NCI-H1436 (cell line): Measurements from ENCODE around the gene MPG.

Source experiments
- DNase-seq: peaks from one replicate; lab custom pipeline; 2025; lab: John Stamatoyannopoulos, UW

Gene MPG

DNA sequence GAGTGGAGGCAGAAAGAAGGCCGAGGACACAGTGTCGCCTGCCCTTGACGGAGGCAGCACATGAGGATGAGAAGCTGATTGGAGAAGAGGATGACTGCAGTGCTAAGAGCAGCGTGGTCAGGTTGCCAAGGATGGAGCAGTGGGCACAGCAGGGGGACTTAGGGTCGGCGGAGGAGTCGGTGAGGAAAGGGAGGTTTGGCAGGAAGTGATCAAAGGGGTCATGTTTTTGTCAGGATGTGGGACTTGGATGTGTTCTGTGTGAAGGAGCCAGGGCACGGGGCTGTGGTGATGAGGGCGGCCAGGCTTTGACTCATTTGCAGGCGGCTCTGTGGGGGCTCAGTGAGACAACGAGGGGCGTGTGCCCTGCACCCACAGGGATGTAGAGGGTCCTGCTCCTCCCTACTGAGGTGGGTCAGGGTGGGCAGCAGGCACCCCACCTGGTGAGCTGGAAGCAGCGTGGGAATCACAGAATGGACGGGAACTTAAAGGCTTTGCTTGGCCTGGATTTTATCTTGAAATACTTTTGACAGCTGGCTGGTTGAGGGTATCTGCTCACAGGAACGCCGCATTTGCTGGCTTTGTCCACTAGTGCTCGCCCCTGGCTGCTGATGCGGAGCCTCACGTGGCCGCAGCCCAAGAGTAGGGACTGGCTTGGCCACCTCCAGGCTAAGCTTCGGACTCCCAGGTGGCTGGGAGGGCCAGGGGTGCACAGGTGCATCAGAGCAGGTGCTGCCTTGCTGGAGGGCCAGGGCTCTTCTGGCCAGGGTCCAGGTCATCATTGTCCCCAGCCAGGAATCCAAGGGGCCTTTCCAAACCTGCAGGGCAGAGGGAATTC lies 6.0 kb downstream of the MPG start:
- no peak for DNase-seq

DNA sequence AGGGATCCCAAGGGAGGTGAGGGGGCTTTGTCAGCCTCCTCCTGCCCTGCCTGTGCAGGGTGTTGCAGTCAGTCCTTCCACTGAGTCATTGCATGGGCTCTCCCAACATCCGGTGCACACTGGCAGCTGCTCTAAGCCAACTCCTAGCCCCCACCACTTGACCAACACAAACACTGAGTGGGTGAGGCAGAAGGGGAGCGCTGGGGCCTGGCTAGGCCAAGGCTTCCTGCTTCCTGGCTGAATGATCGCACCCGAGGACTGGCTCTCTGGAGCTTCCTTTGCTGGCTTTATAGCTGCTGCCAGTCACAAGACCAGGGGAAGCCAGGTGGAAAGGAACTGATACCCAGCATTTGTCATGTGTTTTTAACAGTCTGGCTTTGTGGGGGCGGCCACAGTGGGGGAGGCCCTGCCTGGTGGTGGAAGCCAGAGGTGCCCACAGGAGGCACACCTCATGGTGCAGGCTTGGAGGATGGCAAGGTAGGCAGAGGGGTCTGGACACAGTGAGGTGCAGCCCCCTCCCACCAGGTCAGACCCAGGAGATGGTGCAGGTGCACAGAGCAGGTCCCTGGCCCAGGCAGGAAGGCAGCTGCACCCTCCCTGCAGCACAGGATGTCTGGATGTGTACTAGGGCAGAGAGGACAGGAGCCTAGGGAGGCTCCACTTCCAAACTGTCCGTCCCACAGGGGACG lies 6.8 kb downstream of the MPG start:
- no peak for DNase-seq

DNA sequence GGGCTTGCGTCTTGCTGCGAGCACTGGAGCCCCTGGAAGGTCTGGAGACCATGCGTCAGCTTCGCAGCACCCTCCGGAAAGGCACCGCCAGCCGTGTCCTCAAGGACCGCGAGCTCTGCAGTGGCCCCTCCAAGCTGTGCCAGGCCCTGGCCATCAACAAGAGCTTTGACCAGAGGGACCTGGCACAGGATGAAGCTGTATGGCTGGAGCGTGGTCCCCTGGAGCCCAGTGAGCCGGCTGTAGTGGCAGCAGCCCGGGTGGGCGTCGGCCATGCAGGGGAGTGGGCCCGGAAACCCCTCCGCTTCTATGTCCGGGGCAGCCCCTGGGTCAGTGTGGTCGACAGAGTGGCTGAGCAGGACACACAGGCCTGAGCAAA lies 7.4 kb downstream of the MPG start:
- no peak for DNase-seq

DNA sequence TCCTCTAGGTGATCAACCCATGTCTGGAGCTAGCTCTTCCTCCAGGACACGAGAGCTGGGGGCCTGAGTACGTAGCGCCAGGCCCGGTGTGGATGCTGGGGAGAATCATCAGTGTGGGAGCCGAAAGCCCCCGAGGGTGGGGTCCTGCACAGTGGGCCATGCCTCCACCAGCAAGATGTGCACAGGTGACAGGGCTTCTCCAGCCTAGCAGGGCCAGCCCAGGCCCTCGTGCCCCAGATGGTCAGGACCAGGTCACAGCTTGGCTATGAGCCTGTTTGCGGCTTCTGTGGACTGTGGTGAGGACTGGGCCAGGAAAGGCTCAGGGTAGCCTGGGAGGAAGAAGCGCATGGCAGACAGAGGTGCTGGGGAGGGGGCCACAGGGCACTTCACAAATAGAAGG lies 7.8 kb downstream of the MPG start:
- no peak for DNase-seq

DNA sequence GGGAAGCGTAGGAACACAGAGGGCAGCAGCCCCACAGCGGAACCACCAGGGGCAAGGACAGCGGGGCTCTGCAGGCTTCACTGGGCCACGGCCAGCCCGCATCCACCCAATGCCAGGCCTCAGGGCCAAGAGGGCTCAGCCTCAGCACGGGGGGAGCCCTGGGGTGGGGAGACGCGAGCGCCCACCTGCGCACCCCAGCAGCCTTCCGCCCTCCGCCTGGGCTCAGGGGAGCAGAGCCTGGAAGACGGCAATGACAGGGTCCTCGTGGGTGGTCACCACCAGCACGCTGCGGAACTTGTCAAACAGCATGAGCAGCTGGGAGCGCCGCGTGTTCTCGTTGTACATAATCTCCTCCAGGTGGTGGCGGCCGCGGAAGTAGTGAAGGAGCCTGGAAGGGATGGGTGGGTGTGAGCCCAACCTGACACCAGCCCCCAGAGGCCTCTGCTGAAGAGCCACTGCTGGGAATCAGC lies 8.5 kb downstream of the MPG start:
- no peak for DNase-seq

DNA sequence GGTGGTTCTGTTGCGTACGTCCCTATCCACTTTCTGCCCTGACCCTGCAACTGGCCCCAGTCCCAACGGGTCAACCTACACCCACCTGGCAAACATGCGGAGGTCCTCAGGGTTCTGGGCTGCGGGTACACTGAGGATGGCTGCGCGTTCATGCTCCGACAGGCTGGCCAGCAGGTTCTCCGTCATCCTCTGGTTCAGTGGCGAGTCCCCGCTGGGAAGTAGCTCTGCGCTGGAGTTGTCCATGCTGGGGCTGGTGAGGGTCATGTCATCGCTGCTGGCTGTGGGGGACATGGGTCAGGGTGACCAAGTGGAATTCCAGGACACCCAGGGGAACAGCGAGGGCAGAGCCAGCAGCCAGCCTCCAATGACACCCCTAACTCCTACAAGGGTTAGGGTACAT lies 10.6 kb downstream of the MPG start:
- no peak for DNase-seq

DNA sequence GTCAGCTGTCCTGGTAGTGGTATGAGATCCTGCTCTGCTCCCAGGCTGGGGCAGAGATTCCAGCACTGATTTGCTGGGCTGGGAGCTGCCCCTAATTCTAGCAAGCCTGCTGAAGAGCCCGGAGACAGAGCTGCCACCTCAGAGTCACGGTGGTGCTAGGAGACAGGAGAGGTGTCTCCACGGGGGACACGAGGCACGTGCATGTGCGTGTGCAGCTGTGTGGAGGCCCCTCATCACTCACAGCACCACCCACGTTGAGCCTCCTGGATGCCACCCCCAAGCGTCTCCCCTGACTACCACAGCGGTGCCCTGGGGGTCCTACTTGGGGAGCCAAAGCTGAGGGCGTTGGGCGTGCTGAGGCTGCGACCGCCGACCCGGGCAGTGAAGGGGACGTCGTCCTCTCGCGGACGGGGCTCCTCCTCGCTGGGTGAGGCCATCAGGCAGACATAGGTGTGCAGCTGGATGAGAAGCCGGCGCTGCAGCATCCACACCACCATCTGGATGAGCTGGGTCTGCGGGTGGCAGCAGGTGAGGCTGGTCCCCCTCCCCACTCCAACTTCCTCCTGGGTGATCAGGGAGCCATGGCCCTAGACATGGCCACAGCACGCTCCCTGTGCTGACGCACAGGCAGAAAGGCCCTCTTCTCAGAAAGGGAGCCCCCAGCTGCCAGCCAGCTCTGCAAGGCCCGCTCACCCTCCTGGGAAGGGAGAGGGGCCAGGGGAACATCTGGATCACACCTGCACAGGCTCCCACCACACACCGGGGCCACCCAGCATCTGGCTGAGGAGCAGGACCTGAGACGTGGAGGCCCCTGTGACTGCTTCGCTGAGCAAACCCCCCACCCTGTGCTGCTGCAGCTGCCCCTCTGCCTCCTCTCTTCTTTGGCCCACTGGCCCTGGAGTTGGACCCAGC lies 11.6 kb downstream of the MPG start:
- no peak for DNase-seq

DNA sequence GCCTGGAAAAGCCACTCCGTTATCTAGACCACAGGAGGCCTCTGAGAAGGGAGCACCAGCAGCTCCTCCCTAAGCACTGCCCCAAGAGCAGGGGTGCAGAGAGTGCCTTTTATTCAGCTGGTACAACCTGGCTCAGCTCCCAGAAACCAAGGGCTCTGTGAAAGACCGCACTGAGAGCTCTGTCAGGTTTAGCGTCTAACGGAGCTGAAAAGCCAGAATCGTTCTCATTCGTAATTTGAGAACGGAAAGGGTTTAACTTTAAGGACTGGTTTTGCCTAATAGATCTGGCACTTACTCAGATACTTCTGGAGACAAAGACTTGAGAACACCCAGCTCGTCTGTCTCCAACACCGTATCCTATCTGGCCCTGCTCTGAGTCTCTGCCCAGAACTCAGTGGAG lies 13.5 kb downstream of the MPG start:
- DNase-seq = peak; percentile 4

DNA sequence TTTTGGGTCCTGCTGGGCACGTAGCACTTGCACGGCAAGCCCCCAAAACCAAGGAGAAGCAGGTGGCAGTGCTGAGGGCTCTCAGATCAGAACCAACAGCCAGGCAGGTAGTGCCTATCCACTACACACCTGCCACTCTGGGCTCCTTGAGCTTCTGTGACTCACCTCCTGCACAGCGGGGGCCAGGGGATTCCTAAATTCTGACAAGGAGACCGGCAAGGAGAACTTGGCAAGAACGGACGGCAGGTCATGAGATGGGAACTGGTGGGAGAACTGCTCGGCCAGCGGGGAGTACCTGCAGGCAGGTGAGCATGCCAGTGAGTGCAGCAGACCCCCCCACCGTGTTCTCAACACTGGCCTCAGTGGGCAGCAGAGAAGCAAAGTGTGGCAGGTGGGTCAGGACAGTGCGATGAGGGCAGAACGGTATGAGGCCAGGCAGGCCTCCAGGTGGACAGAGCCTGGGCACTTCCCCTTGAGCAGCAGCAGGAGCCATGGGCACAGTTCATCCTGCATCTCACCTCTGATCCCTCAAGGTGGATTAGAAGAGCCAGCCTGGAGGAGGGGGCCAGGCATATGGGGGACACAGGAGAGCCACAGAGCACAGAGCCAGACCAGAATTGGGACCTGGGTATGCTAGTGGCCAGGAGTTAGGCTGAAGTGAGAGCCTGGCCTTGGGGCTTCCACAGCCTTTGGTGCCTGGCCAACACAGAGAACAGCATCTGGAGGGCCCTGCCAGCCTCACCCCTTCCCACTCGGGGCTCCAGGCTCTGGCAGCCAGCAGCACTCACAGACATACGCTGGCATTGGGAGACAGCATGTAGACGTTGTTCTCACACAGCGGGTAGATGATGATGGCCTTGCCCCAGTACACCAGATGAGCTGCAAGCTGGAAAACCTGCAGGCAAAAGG lies 14.7 kb downstream of the MPG start:
- no peak for DNase-seq

DNA sequence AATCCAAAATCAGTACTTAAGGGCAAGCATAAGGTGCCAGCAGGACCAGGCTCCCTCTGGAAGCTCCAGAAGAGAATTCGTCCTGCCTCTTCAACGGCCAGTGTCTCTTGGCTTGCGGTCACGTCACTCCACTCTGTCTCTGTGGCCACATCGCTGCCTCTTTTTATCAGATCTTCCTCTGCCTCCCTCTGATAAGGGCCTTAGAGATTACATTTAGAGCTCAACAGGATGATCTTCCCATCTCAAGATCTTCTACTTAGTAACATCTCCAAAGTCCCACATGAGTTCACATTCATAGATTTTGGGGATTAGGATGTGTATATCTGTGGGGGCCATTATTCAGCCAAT lies 16.9 kb downstream of the MPG start:
- DNase-seq = no peak

DNA sequence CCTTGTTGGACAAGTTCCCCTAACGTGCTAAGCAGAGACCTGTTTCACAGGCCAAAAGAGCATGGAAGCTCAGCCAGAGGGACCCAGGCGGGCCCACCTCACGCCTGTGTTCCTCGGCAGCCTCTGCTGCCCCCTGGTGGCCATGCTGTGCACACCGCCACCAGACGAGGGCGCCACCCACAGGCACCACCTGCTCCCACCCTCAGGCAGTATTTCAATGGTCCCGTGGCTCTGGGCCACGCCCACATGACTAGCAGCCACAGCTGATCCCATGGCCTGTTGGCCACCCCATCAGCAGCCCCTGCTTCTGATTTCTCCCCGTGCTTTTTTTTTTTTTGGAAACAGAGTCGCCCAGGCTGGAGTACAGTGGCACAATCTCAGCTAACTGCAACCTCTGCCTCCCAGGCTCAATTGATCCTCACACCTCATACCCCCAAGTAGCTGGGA lies 18.9 kb downstream of the MPG start:
- DNase-seq = peak; percentile 89

DNA sequence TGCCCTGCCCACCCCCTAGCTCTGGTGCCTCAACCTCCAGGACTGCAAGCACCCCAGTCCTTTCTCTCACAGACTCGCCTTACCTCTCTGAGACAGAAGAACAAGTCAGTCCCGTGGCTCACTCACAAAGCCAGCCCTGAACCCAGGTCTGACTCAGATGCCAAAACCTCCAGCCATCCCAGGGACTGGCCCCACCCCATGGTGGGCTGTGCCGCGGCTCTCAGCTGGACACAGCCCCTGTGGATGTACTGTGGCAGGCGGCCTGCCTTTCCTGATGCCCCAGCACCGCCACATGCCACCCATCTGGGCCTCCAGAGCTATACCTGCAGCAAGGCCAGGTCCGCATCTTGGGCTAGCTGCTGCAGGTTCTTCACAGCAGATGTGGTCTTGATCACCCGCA lies 19.8 kb downstream of the MPG start:
- DNase-seq = no peak

DNA sequence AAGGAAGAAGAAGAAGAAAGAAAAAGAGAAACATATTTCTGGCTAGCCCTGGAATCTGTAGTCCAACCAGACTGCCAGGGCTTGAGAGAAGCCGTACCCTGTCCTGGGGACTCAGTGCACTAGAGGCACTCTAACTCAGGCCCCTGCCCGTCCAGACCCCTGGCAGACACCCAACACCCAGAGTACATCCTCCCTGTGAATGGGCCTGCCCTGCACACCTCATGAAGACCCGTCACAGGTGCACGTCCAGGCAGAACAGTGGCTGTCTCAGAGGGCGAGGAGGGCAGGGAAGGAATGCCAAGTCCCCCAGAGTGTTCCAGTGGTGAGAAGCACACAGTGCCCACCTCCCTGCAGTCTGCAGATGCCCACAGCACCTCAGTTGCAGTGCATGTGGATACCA lies 23.0 kb downstream of the MPG start:
- DNase-seq = no peak

DNA sequence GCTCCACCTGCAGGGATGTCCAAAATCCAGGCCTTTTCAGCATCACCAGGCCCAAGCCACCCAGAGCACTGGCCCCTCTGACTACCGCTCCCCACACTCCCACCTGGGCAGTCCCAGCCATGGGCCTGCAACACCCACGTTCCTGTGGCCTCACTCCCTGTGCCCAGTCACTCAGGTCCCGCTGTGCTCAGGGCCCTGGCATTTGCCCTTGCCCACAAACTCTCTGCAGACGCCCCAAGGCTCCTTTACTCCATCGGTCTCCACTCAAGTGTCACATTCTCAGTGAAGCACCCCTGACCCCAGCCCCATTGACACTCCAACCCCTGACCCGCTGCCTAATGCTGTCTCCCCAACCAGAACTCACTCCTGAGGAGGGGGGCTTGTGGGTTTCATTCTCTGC lies 23.6 kb downstream of the MPG start:
- DNase-seq = no peak

DNA sequence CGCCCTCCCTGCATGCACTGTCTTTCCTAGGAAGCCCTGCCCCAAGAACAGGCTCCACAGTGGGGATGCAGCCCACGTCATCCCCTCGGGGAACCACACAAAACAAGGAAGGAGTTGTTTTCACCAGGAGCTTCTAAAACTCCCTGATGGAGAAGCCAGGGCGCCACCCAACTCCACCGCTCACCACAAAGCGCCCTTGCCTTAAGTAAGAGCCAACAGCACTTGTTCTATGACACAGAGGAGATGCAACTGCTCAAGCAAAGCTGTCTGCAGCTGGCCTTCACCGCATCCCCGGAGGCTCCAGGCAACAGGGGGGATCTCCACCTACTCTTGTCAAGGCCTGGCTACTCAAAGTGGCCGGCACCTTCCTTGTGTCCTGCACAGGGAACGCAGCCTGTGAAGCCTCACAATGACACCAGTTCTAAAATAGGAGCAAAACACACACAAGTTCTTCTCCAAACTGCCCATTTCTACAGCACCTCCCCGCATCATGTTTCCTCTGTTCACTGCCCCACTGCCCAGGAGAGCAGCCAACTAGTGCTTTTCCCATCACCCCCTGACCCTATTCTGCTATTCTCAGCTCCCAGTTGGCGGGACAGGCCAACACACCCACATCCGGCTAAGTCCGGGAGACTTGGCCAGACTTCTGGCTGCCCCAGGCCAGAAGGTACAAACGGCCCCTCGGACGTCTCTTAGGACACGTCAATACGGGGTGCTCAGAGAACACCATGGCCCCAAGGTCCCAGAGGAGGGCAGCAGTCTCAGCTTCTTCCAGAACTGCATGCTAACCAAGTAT lies 24.2 kb downstream of the MPG start:
- DNase-seq = no peak

DNA sequence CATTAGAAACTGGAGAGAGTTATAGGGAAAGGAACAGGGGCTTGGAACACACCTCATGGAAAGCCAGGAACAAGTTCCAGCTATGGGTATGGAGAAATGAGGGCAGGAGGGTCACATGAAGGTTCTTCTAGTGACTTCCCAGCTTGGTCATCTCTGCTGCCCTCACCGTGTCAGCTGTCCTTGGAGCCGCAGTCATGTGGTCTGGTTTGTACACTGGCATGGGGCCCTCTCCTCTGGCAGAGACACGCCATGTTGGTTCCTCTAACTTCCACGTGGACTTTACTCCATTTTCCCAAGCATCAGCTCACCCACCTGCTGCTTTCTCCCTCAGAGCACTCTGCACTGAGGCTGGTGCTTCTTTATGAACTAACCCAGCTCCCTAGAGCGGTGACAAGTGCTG lies 26.3 kb downstream of the MPG start:
- no peak for DNase-seq

DNA sequence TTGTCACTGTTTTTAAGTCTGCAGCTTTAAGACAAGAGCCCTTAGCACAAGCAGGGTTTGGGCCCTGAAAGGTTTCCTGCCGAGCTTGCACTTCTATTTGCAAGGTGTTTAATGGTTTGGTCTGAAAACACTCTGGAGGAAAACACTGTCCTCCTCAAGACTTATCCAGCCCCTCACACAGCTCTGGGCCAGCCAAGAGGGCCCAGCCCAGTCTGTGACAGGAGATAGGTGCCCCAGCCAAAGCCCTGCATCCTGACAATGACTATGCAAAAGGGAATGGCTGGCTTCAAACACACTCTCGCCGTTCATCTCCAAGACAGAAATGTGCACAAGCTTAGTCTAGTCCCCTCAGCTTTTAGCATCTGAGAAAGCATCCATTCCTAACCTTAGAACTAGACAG lies 26.9 kb downstream of the MPG start:
- no peak for DNase-seq

DNA sequence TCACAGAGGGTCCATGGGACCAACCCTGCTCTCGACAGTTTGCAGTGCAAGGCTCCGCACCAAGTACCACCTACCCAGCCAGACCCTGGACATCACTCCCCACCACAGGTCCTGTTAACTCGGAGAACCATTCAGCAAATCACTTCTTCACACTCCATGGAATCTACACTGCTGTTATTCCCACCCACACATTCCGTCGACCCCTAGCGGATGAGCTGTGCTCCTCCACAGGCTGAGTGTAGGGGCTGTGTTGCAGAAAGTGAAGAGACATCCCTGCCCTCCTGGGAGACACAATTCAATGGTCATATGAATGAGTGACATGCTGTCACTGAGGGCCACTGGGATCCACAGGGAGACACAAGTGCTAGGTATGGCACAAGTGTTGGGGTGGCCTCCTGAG lies 27.5 kb downstream of the MPG start:
- no peak for DNase-seq

DNA sequence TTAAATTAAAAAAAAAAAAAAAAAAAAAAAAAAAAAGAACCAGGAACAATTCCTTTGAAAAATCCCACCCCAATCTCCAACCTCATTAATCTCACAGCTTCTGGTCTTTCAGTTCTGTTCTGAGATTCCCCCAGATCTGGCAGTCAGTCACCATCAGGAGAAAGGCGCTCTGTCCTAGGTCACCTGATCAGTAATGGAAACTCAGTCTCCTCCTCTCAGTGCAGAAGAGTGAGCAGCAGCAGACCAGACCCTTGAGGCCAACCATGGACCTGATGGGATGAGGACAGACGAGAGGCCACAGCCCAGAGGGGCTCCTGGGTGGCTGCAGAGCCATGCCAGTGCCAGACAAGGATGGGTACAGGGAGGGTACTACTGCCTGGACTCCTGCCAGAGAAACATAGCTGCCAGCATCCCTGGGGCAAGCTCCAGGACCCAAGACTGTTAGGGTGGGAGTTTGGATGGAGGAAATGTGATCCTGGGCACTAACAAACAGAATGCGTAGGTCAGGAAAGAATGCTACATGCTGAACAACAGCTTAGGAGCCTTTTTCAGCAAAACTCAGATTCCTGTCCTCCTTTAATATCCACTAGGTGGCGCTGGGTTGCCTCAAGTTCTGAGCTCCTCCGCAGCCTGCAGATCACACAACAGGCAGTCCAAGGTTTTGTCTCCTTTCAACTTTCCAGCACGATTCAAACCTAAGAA lies 28.7 kb downstream of the MPG start:
- DNase-seq = peak; percentile 73
